Measurements from ENCODE around the gene SYT7. TPM values are rescaled to one million over a fixed set of nuclear protein-coding genes. Genes with fewer than 3 reads are reported as not detected.
"Not testable (repeated sequence)": the region's sequence is repeated elsewhere in the genome, so short reads cannot be mapped to it uniquely, and the experiment has no call there.

SYT7 gene
- total RNA-seq, 1 donor from 2014 or later: 93.6 TPM

GRCh38 chr11:61619471-61620226, 38.8 kb upstream of the SYT7 start:
- H3K27me3 Mint-ChIP-seq (ENCODE audit: unreplicated experiment): peaks cover 2% of the 10 kb centered on the region
- H3K27ac Mint-ChIP-seq (ENCODE audit: unreplicated experiment): no peak overlapping the region
- H3K4me1 Mint-ChIP-seq (ENCODE audit: low read depth, unreplicated experiment): peaks cover 9% of the 10 kb centered on the region
- no peak for DNase-seq
- H3K4me3 Mint-ChIP-seq (ENCODE audit: unreplicated experiment): peak overlapping the region; percentile 20
- no peak for TF ChIP-seq CTCF (IDR thresholded peaks at IDR 0.05; ENCODE audit: partially characterized antibody, unreplicated experiment)
- H3K9me3 Mint-ChIP-seq (ENCODE audit: unreplicated experiment): peaks cover 2% of the 10 kb centered on the region
- H3K36me3 Mint-ChIP-seq (ENCODE audit: unreplicated experiment): no peaks in the 10 kb centered on the region

- Mint-ChIP-seq H3K9me3 (ENCODE audit: unreplicated experiment) (peaks cover 2% of the 10 kb centered on the region), H3K4me1 (ENCODE audit: low read depth, unreplicated experiment) (peaks cover 9% of the 10 kb centered on the region), H3K27me3 (ENCODE audit: unreplicated experiment) (peaks cover 3% of the 10 kb centered on the region), H3K4me3 (ENCODE audit: unreplicated experiment) (no peak overlapping the region), H3K36me3 (ENCODE audit: unreplicated experiment) (no peaks in the 10 kb centered on the region), H3K27ac (ENCODE audit: unreplicated experiment) (no peak overlapping the region)
- no peak for DNase-seq
- TF ChIP-seq CTCF (IDR thresholded peaks at IDR 0.05; ENCODE audit: partially characterized antibody, unreplicated experiment): no peak
Measured at GRCh38 chr11:61618978-61619377, 38.1 kb upstream of the SYT7 start.

GRCh38 chr11:61617515-61617914, 36.6 kb upstream of the SYT7 start:
- Mint-ChIP-seq H3K36me3 (ENCODE audit: unreplicated experiment) (no peaks in the 10 kb centered on the region), H3K27me3 (ENCODE audit: unreplicated experiment) (peaks cover 3% of the 10 kb centered on the region), H3K27ac (ENCODE audit: unreplicated experiment) (no peak overlapping the region), H3K4me1 (ENCODE audit: low read depth, unreplicated experiment) (peaks cover 11% of the 10 kb centered on the region), H3K4me3 (ENCODE audit: unreplicated experiment) (no peak overlapping the region), H3K9me3 (ENCODE audit: unreplicated experiment) (peaks cover 2% of the 10 kb centered on the region)
- TF ChIP-seq CTCF (IDR thresholded peaks at IDR 0.05; ENCODE audit: partially characterized antibody, unreplicated experiment): peak; percentile 45
- DNase-seq: no peak

GRCh38 chr11:61616434-61616833, 35.6 kb upstream of the SYT7 start:
- H3K27me3 Mint-ChIP-seq (ENCODE audit: unreplicated experiment): peaks cover 10% of the 10 kb centered on the region
- TF ChIP-seq CTCF (IDR thresholded peaks at IDR 0.05; ENCODE audit: partially characterized antibody, unreplicated experiment): no peak
- DNase-seq: no peak
- peaks cover 18% of the 10 kb centered on the region for H3K4me1 Mint-ChIP-seq (ENCODE audit: low read depth, unreplicated experiment)
- H3K9me3 Mint-ChIP-seq (ENCODE audit: unreplicated experiment): peaks cover 10% of the 10 kb centered on the region
- no peak overlapping the region for H3K4me3 Mint-ChIP-seq (ENCODE audit: unreplicated experiment)
- no peaks in the 10 kb centered on the region for H3K36me3 Mint-ChIP-seq (ENCODE audit: unreplicated experiment)
- H3K27ac Mint-ChIP-seq (ENCODE audit: unreplicated experiment): no peak overlapping the region

GRCh38 chr11:61614782-61615181, 33.9 kb upstream of the SYT7 start:
- H3K4me3 Mint-ChIP-seq (ENCODE audit: unreplicated experiment); H3K36me3 Mint-ChIP-seq (ENCODE audit: unreplicated experiment); H3K27ac Mint-ChIP-seq (ENCODE audit: unreplicated experiment); DNase-seq: not testable (repeated sequence)
- Mint-ChIP-seq H3K27me3 (ENCODE audit: unreplicated experiment) (peaks cover 13% of the 10 kb centered on the region), H3K4me1 (ENCODE audit: low read depth, unreplicated experiment) (peaks cover 25% of the 10 kb centered on the region), H3K9me3 (ENCODE audit: unreplicated experiment) (peaks cover 15% of the 10 kb centered on the region)

All from glutamatergic neuron (in vitro differentiated cells).